Measurements from ENCODE around the gene ALG5.
A peak's percentile ranks its signal among the peaks of the same experiment; 100 is the strongest.

Gene ALG5

DNA sequence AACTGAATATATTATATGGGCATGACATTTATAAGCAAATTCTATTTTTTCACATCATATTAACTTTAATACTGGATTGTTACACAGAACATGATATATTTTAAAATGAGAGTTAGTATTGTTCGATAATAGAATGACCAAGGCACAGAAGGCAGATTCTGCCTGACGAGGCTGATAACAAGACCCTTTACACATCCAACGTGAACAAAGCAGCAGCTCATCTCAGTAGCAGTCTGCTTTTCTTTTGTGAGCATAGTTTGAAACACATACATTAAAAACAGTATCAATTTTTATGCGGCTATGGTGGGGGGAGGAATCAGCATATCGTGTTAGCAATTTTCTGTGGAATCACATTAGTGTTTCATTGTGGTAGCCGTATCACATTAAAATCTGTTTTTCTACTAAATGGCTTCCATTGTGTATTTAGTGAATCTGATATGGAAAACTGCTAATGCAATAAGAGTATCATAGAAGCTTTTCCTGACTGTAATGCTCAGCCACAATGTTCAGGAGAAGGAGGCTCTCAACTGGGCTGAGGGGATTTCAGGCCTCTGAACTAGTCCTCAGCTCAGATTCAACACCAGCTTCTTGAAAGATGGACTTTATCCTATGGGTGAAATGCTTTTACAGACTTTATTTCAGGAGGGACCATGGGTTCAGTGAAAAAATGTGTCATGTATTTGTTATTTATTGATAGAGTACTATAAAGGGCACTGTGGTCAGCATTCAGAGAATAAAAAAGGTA is 83.1 kb downstream of the ALG5 start:
- peak; percentile 77 for DNase-seq (ENCODE audit: low spot score)

DNA sequence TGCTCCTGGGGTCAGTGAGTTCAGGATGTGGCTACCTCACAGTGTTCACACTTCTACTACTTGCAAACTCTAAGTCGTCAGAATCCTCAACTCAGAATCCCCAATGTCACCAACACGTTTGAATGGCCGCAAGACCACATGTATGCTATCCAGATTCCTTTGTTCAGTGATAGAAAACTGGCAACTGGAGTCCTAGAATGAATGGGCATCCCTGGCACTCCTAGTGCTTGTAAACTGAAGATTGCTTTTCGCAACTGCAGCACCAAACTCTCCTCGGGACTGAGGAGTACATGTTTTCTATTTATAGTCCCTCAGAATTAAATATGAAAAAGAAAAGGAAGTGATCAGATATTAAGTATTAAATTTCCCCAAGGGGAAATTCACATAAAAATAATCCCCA is 84.0 kb downstream of the ALG5 start:
- peak; percentile 79 for DNase-seq (ENCODE audit: low spot score)

- peak; percentile 4 for DNase-seq (ENCODE audit: low spot score)
Measured at GRCh38 chr13:36914648-36915047, 84.5 kb downstream of the ALG5 start.

DNA sequence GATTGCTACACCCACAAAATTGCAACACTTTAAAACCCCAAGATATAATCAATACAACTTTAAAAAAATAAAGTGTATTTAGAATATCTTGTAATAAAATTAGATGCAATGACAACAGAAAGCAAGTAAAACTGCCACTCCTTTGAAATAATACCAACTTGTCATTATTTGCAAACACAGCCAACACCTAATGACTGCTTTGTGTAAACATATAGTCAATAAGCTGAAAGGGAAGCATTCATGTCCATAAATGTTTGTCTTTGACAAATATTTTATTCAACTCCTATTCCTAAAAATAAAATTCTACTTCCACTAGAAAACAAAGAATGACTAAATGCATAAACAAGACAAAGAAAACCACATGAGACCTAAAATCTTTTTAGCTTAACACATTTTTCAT is 85.7 kb downstream of the ALG5 start:
- DNase-seq (ENCODE audit: low spot score), result no peak

GRCh38 chr13:36912973-36913372 is 86.2 kb downstream of the ALG5 start:
- no peak for DNase-seq (ENCODE audit: low spot score)

DNA sequence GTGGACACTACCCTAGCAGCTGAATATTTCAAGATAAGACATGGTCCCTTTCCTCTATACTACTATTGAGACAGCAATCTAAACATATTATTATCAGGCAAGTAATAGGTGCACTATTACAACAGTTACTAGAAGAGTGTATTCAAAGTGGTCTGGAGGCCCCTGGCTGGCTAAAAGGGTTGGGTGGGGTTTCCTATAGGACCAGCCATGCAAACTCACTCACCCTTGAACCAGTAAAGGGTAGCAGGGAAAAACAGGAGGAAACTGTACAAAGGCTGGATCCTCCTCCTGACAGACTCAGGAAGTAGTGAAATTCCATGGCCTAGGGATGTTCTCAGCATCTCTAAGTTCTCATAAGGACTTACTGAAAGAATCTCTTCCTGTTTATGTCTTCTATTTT is 86.8 kb downstream of the ALG5 start:
- DNase-seq (ENCODE audit: low spot score), result no peak

GRCh38 chr13:36910545-36910944 is 88.6 kb downstream of the ALG5 start:
- no peak for DNase-seq (ENCODE audit: low spot score)

GRCh38 chr13:36907821-36908220 is 91.3 kb downstream of the ALG5 start:
- DNase-seq (ENCODE audit: low spot score), result no peak

DNA sequence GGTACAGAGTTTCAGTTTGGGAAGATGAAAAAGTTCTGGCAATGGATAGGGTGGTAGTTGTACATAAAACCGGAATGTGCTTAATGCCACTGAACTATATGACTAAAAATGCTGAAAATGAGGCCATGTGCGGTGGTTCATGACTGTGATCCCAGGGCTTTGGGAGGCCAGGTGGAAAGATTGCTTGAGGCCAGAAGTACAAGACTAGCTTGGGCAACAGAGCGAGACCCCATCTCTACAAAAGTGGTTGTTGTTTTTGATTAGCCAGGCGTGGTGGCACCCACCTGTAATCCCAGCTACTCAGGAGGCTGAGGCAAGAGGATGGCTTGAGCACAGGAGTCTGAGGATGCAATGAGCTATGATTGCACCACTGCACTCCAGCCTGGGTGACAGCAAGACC is 91.9 kb downstream of the ALG5 start:
- no peak for DNase-seq (ENCODE audit: low spot score)

- no peak for DNase-seq (ENCODE audit: low spot score)
Measured at GRCh38 chr13:36905944-36906343, 93.2 kb downstream of the ALG5 start.

DNA sequence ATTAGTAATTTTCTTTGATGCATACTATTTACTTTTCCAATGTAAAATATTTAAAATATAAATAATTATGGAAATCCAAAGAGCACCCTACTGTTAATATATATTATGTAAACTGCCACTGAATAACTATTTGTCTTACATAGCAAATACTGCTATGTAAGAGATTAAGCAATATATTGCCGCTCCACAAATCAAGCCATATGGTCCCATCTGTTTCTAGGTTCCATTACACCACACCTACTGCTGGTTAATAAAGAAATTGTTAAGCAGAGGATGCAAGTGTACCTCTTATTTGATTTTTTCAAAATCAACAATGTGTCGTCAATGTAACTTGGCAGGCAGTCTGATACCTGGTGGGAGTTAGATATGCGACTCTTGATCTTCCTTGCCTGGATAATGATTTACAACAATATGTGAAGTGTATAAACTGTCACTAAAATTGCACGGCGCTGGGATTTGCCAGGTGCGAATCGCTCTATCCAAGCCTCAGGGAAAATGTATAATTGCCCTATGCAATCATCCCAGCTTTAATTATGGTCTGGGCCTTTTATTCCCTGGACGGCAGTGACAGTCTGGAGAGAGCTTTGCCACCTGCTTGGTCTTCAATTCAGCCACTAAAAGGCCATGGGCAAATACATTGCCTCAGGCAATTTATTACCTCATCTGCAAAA is 95.1 kb downstream of the ALG5 start:
- DNase-seq (ENCODE audit: low spot score), result no peak

All from pons (tissue), 1 donor.